Neural cell (in vitro differentiated cells): ENCODE data around the gene RBM15. TPM values are rescaled to one million over a fixed set of nuclear protein-coding genes. Genes with fewer than 3 reads are reported as not detected.

Source experiments
- H2AFZ ChIP-seq: fragments of 200-600, 300-800 bp; sonication (generic), shearing (Covaris generic); 2 replicates; pipeline ENCODE4 v1.6.0; 2014; ENCODE audit warnings: low read depth, mild to moderate bottlenecking, antibody characterized with exemption, low read length, moderate library complexity
- H3F3A ChIP-seq: fragments of 200-600 bp; shearing (Covaris generic); 2 replicates; pipeline ENCODE4 v1.6.1; 2016; ENCODE audit warnings: mild to moderate bottlenecking, moderate library complexity, mixed read lengths, antibody characterized with exemption, low read length; ENCODE audit not compliant: insufficient read depth, poor library complexity, severe bottlenecking
- H3K27ac ChIP-seq: fragments of 200-600, 300-800 bp; sonication (generic), shearing (Covaris generic); 2 replicates; pipeline ENCODE4 v1.5.1; 2014; ENCODE audit warnings: mild to moderate bottlenecking, low read length, moderate library complexity
- H3K27me3 ChIP-seq: fragments of 300-800, 200-600 bp; sonication (generic), shearing (Covaris generic); 2 replicates; pipeline ENCODE4 v1.6.0; 2014; ENCODE audit warnings: mild to moderate bottlenecking, low read depth, low read length, moderate library complexity; ENCODE audit not compliant: insufficient read depth
- H3K36me3 ChIP-seq: fragments of 300-800, 200-600 bp; sonication (generic), shearing (Covaris generic); 2 replicates; pipeline ENCODE4 v1.5.1; 2014; ENCODE audit warnings: mild to moderate bottlenecking, antibody characterized with exemption, low read length, moderate library complexity; ENCODE audit not compliant: insufficient read depth
- H3K4me2 ChIP-seq: fragments of 300-800, 200-600 bp; sonication (generic), shearing (Covaris generic); 2 replicates; pipeline ENCODE4 v1.6.0; 2014; ENCODE audit warnings: mild to moderate bottlenecking, low read length
- H3K4me3 ChIP-seq: fragments of 300-800, 200-600 bp; sonication (generic), shearing (Covaris generic); 2 replicates; pipeline ENCODE4 v1.5.1; 2014; ENCODE audit warnings: mild to moderate bottlenecking, low read length, moderate library complexity
- H3K79me2 ChIP-seq: fragments of 200-600 bp; shearing (Covaris generic); replicated peaks from 2 replicates; pipeline ENCODE4 v1.6.0; 2014; ENCODE audit warnings: mild to moderate bottlenecking, low read length, moderate library complexity; ENCODE audit not compliant: insufficient read depth
- H3K9ac ChIP-seq: fragments of 300-800, 200-600 bp; sonication (generic), shearing (Covaris generic); 2 replicates; pipeline ENCODE4 v1.6.1; 2016; ENCODE audit warnings: mild to moderate bottlenecking, low read length, mixed read lengths
- H3K9me2 ChIP-seq: fragments of 200-600 bp; shearing (Covaris generic); 2 replicates; pipeline ENCODE4 v1.6.1; 2016; ENCODE audit warnings: mild to moderate bottlenecking, low read length, mixed read lengths; ENCODE audit not compliant: insufficient read depth
- H3K9me3 ChIP-seq: fragments of 200-600, 300-800 bp; sonication (generic), shearing (Covaris generic); 2 replicates; pipeline ENCODE4 v1.6.1; 2016; ENCODE audit warnings: mild to moderate bottlenecking, mixed run types, low read length, moderate library complexity, mixed read lengths
- H4K20me1 ChIP-seq: fragments of 200-600 bp; shearing (Covaris generic); 2 replicates; pipeline ENCODE4 v1.6.1; 2016; ENCODE audit warnings: mild to moderate bottlenecking, mixed run types; ENCODE audit not compliant: insufficient read depth
- EP300 ChIP-seq: fragments of 450-650 bp; conservative IDR thresholded peaks from 2 replicates; pipeline ENCODE4 v1.6.1; 2014; ENCODE audit warnings: antibody characterized with exemption, mild to moderate bottlenecking, moderate library complexity; ENCODE audit not compliant: poor library complexity, severe bottlenecking
- EZH2 ChIP-seq: fragments of 200-600, 300-800 bp; shearing (Covaris generic), sonication (generic); IDR thresholded peaks from 2 replicates; pipeline ENCODE4 v1.6.1; 2014; ENCODE audit warnings: antibody characterized with exemption, low read length, borderline replicate concordance, mild to moderate bottlenecking; ENCODE audit not compliant: insufficient read depth, poor library complexity, severe bottlenecking
- MXI1 ChIP-seq: fragments of 450-650 bp; conservative IDR thresholded peaks from 2 replicates; pipeline ENCODE4 v1.6.1; 2014; ENCODE audit warnings: antibody characterized with exemption, mild to moderate bottlenecking; ENCODE audit not compliant: poor library complexity, severe bottlenecking
- POLR2AphosphoS5 ChIP-seq: IDR thresholded peaks from 2 replicates; pipeline ENCODE4 v1.6.1; 2012
- RAD21 ChIP-seq: fragments of 450-650 bp; conservative IDR thresholded peaks from 2 replicates; pipeline ENCODE4 v1.6.1; 2014; ENCODE audit warnings: antibody characterized with exemption, mild to moderate bottlenecking, moderate library complexity
- SMC3 ChIP-seq: fragments of 450-650 bp; conservative IDR thresholded peaks from 2 replicates; pipeline ENCODE4 v1.6.1; 2014; ENCODE audit warnings: antibody characterized with exemption, mild to moderate bottlenecking, moderate library complexity; ENCODE audit not compliant: poor library complexity
- TAF1 ChIP-seq: IDR thresholded peaks from 2 replicates; pipeline ENCODE4 v1.6.1; 2012; ENCODE audit warnings: low read depth
- polyA plus RNA-seq: library from polyadenylated mRNA; depleted of rRNA; stranded (reverse); fragments of >200 nt; gene quantifications from 2 replicates; pipeline ENCODE4 v1.2.3, GENCODE V29; 2014
- TF ChIP-seq, protein P1 (sequence below): IDR thresholded peaks from 2 replicates; pipeline ENCODE4 v1.6.1; 2012; ENCODE audit warnings: borderline replicate concordance
- TF ChIP-seq, protein P2 (sequence below): fragments of 450-650 bp; IDR thresholded peaks from 2 replicates; pipeline ENCODE4 v1.5.1; 2014; ENCODE audit warnings: antibody characterized with exemption, mild to moderate bottlenecking, moderate library complexity; ENCODE audit not compliant: poor library complexity, severe bottlenecking

Gene RBM15
- polyA plus RNA-seq, 1 donor from 2014 or later = 8.1 TPM

DNA sequence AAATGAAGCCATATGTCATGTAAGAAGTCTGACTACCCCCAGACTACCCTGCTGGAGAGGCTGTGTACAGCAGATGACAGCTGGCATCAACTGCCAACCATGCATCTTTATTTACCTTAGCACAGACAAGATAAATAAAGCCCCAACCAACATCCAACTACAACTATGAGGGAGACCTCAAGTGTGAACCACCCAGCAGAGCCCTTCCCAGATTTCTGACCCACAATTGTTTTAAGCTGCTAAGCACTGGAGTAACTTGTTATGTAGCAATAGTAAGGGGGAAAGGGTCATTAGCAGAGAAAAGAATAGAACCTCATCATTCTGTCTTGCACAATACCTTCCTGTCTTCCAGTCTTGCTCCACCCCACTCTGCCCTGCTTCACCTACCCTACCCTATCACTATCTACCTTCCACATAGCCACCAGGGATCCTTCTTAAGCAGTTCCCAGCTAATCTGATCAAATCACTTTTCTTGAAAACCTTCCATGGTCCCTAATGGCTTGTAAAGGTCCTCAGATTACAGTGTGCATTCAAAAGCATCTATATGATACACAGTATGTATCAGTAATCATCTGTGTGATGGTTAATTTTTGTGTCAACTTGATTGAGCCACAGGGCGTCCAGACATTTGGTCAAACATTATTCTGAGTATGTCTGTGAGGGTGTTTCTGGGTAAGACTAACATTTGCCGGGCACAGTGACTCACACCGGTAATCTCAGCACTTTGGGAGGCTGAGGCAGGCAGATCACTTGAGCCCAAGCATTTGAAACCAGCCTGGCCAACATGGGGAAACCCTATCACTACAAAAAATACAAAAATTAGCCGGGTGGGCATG lies 19.6 kb upstream of the RBM15 start:
- Histone ChIP-seq H3K27ac (no peak overlapping the region), H3K4me3 (no peak overlapping the region), H3K9me3 (no peaks in the 10 kb centered on the region), H3K4me2 (no peak overlapping the region), H3K9me2 (no peaks in the 10 kb centered on the region), H3K27me3 (no peaks in the 10 kb centered on the region), H4K20me1 (no peaks in the 10 kb centered on the region), H3K9ac (no peak overlapping the region), H2AFZ (no peak overlapping the region), H3F3A (no peaks in the 10 kb centered on the region), H3K36me3 (no peaks in the 10 kb centered on the region), H3K79me2 (no peaks in the 10 kb centered on the region)
- TF ChIP-seq EZH2 = no peak
- no peak for TF ChIP-seq RAD21

DNA sequence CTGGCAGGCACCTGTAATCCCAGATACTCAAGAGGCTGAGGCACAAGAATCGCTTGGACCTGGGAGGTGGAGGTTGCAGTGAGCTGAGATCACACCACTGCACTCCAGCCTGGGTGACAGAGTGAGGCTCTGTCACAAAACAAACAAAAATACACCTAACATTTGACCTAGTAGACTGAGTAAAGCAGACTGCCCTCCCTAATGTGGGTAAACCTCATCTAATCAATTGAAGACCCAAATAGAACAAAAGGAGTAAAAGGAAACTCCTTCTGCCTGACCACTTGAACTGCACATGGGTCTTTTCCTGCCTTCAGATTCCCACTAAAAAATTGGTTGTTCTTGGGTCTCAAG lies 19.0 kb upstream of the RBM15 start:
- H3K9me3 ChIP-seq = no peaks in the 10 kb centered on the region
- no peak for TF ChIP-seq RAD21
- TF ChIP-seq SMC3 = no peak
- no peak for TF ChIP-seq EP300
- TF ChIP-seq POLR2AphosphoS5 = no peak
- no peak for TF ChIP-seq EZH2
- TF ChIP-seq, protein P1, sequence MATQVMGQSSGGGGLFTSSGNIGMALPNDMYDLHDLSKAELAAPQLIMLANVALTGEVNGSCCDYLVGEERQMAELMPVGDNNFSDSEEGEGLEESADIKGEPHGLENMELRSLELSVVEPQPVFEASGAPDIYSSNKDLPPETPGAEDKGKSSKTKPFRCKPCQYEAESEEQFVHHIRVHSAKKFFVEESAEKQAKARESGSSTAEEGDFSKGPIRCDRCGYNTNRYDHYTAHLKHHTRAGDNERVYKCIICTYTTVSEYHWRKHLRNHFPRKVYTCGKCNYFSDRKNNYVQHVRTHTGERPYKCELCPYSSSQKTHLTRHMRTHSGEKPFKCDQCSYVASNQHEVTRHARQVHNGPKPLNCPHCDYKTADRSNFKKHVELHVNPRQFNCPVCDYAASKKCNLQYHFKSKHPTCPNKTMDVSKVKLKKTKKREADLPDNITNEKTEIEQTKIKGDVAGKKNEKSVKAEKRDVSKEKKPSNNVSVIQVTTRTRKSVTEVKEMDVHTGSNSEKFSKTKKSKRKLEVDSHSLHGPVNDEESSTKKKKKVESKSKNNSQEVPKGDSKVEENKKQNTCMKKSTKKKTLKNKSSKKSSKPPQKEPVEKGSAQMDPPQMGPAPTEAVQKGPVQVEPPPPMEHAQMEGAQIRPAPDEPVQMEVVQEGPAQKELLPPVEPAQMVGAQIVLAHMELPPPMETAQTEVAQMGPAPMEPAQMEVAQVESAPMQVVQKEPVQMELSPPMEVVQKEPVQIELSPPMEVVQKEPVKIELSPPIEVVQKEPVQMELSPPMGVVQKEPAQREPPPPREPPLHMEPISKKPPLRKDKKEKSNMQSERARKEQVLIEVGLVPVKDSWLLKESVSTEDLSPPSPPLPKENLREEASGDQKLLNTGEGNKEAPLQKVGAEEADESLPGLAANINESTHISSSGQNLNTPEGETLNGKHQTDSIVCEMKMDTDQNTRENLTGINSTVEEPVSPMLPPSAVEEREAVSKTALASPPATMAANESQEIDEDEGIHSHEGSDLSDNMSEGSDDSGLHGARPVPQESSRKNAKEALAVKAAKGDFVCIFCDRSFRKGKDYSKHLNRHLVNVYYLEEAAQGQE = no peak
- TF ChIP-seq, protein P2, sequence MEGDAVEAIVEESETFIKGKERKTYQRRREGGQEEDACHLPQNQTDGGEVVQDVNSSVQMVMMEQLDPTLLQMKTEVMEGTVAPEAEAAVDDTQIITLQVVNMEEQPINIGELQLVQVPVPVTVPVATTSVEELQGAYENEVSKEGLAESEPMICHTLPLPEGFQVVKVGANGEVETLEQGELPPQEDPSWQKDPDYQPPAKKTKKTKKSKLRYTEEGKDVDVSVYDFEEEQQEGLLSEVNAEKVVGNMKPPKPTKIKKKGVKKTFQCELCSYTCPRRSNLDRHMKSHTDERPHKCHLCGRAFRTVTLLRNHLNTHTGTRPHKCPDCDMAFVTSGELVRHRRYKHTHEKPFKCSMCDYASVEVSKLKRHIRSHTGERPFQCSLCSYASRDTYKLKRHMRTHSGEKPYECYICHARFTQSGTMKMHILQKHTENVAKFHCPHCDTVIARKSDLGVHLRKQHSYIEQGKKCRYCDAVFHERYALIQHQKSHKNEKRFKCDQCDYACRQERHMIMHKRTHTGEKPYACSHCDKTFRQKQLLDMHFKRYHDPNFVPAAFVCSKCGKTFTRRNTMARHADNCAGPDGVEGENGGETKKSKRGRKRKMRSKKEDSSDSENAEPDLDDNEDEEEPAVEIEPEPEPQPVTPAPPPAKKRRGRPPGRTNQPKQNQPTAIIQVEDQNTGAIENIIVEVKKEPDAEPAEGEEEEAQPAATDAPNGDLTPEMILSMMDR = no peak
- no peak for TF ChIP-seq TAF1
- no peak for TF ChIP-seq MXI1
- H3K27me3 ChIP-seq = no peaks in the 10 kb centered on the region
- no peak overlapping the region for H3K4me3 ChIP-seq
- no peak overlapping the region for H3K27ac ChIP-seq
- no peaks in the 10 kb centered on the region for H3K9me2 ChIP-seq
- no peaks in the 10 kb centered on the region for H3K79me2 ChIP-seq
- no peak overlapping the region for H3K4me2 ChIP-seq
- no peak overlapping the region for H3K9ac ChIP-seq
- no peaks in the 10 kb centered on the region for H3F3A ChIP-seq
- H3K36me3 ChIP-seq = no peaks in the 10 kb centered on the region
- H4K20me1 ChIP-seq = no peaks in the 10 kb centered on the region
- no peak overlapping the region for H2AFZ ChIP-seq
